Hepatocyte (in vitro differentiated cells): ENCODE measurements around the gene BST1. TPM values are rescaled to one million over a fixed set of nuclear protein-coding genes. Genes with fewer than 3 reads are reported as not detected.

Source experiments
- DNase-seq: peaks from one replicate; pipeline ENCODE4 v3.0.0-alpha.2; 2016; ENCODE audit warnings: low spot score
- H2AFZ ChIP-seq: fragments of 200-600 bp; sonication (generic); 2 replicates; pipeline ENCODE4 v1.6.0; 2016; ENCODE audit warnings: antibody characterized with exemption, mild to moderate bottlenecking
- H3K27ac ChIP-seq: fragments of 200-600 bp; sonication (generic); 2 replicates; pipeline ENCODE4 v1.5.1; 2016; ENCODE audit warnings: mild to moderate bottlenecking
- H3K27me3 ChIP-seq: fragments of 200-600 bp; sonication (generic); 2 replicates; pipeline ENCODE4 v1.6.1; 2016
- H3K36me3 ChIP-seq: fragments of 200-600 bp; sonication (generic); replicated peaks from 2 replicates; pipeline ENCODE4 v1.5.1; 2016; ENCODE audit warnings: low read depth; ENCODE audit not compliant: insufficient read depth
- H3K4me1 ChIP-seq: fragments of 200-600 bp; sonication (generic); 2 replicates; pipeline ENCODE4 v1.5.1; 2016; ENCODE audit warnings: mild to moderate bottlenecking, moderate library complexity; ENCODE audit not compliant: insufficient read depth
- H3K4me2 ChIP-seq: fragments of 200-600 bp; sonication (generic); 2 replicates; pipeline ENCODE4 v1.6.0; 2016
- H3K4me3 ChIP-seq: fragments of 200-600 bp; sonication (generic); 2 replicates; pipeline ENCODE4 v1.5.1; 2016; ENCODE audit warnings: mild to moderate bottlenecking
- H3K79me2 ChIP-seq: fragments of 200-600 bp; sonication (generic); 2 replicates; pipeline ENCODE4 v1.6.0; 2017; ENCODE audit warnings: mild to moderate bottlenecking
- H3K9me2 ChIP-seq: fragments of 200-600 bp; sonication (generic); replicated peaks from 2 replicates; pipeline ENCODE4 v1.6.0; 2017; ENCODE audit warnings: mild to moderate bottlenecking; ENCODE audit not compliant: insufficient read depth
- H3K9me3 ChIP-seq: fragments of 200-600 bp; sonication (generic); 2 replicates; pipeline ENCODE4 v1.5.1; 2016; ENCODE audit warnings: low read depth, mild to moderate bottlenecking
- H4K20me1 ChIP-seq: fragments of 200-600 bp; sonication (generic); 2 replicates; pipeline ENCODE4 v1.6.0; 2016; ENCODE audit warnings: mild to moderate bottlenecking; ENCODE audit not compliant: insufficient read depth, poor library complexity, severe bottlenecking
- EZH2 ChIP-seq: fragments of 200-600 bp; sonication (generic); IDR thresholded peaks from 2 replicates; pipeline ENCODE4 v1.6.1; 2016; ENCODE audit warnings: antibody characterized with exemption, mild to moderate bottlenecking, borderline replicate concordance
- EZH2phosphoT487 ChIP-seq: fragments of 200-600 bp; sonication (generic); IDR thresholded peaks from one replicate; pipeline ENCODE4 v1.6.1; 2018; ENCODE audit warnings: antibody characterized with exemption, mild to moderate bottlenecking, low read depth, moderate library complexity; ENCODE audit not compliant: unreplicated experiment, severe bottlenecking
- WGBS: methylation state at CpG from one replicate; pipeline ENCODE4 v1.1.6; 2016; ENCODE audit warnings: low lambda C conversion rate; ENCODE audit errors: missing lambda C conversion rate; 5-methylcytosine and 5-hydroxymethylcytosine counted together
- polyA plus RNA-seq: library from polyadenylated mRNA; unstranded; fragments of >200 nt; fragmentation: Nextera tagmentation; extraction: Ambion mirVana; gene quantifications from 2 replicates; pipeline ENCODE4 v1.2.1, GENCODE V29; 2016
- total RNA-seq: library from RNA; depleted of rRNA; stranded (reverse); fragments of >200 nt; gene quantifications from 2 replicates; pipeline ENCODE4 v1.2.3, GENCODE V29; 2014
- TF ChIP-seq, protein P1 (sequence below): fragments of 200-600 bp; sonication (generic); IDR thresholded peaks from 2 replicates; pipeline ENCODE4 v1.5.1; 2016; ENCODE audit warnings: antibody characterized with exemption, mild to moderate bottlenecking; ENCODE audit not compliant: poor library complexity

Gene BST1
- total and polyA plus RNA-seq, 2 experiments from 2014 or later, result 3.5 to 3.7 TPM

DNA sequence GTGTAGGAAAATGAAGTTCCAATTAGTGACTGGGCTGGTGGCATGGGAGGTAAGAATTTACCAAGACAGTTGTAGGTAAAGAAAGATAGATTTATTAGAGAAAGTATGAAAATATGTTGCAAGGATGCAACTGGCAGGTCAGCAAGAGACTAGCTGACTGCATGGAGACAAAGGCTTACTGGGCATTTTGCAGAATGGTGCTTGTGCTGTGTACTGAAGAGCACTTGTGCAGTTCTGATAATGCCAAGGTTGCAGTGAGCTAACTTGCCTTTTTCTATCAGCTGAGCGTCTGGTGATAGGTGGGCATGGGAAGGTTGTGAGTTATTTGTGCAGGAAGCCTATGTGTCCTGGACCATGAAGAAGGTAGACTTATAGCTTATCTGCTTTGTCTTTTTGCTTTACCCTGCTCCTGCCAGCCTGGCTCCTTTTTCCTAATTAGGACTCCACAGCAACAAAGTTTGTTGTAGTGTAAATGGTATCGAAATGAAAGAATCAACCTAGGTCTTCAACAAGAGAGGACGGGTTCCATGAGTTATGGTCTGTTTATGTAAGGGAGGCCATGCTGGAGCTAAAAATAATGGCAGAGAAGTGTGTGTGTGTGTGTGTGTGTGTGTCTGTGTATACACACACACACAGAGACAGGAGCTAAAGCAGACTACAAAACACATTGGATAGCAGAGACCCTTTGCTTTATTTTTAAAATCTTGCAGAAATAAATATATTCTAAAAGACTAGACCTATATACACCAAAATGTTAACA is 15.0 kb downstream of the BST1 start:
- H2AFZ ChIP-seq, result no peak overlapping the region
- no peaks in the 10 kb centered on the region for H3K27me3 ChIP-seq
- no peak for DNase-seq
- no peak overlapping the region for H3K27ac ChIP-seq
- WGBS, result 49% methylated on average over 3 of the region's 3 CpGs
- no peaks in the 10 kb centered on the region for H3K36me3 ChIP-seq
- no peaks in the 10 kb centered on the region for H3K79me2 ChIP-seq
- H3K4me1 ChIP-seq, result peaks cover 10% of the 10 kb centered on the region
- TF ChIP-seq EZH2 (no peak), EZH2phosphoT487 (no peak)
- TF ChIP-seq, protein P1, sequence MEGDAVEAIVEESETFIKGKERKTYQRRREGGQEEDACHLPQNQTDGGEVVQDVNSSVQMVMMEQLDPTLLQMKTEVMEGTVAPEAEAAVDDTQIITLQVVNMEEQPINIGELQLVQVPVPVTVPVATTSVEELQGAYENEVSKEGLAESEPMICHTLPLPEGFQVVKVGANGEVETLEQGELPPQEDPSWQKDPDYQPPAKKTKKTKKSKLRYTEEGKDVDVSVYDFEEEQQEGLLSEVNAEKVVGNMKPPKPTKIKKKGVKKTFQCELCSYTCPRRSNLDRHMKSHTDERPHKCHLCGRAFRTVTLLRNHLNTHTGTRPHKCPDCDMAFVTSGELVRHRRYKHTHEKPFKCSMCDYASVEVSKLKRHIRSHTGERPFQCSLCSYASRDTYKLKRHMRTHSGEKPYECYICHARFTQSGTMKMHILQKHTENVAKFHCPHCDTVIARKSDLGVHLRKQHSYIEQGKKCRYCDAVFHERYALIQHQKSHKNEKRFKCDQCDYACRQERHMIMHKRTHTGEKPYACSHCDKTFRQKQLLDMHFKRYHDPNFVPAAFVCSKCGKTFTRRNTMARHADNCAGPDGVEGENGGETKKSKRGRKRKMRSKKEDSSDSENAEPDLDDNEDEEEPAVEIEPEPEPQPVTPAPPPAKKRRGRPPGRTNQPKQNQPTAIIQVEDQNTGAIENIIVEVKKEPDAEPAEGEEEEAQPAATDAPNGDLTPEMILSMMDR, result no peak
- H3K9me2 ChIP-seq, result no peaks in the 10 kb centered on the region
- no peak overlapping the region for H3K4me2 ChIP-seq
- H3K9me3 ChIP-seq, result no peaks in the 10 kb centered on the region
- H4K20me1 ChIP-seq, result no peaks in the 10 kb centered on the region
- H3K4me3 ChIP-seq, result no peak overlapping the region

DNA sequence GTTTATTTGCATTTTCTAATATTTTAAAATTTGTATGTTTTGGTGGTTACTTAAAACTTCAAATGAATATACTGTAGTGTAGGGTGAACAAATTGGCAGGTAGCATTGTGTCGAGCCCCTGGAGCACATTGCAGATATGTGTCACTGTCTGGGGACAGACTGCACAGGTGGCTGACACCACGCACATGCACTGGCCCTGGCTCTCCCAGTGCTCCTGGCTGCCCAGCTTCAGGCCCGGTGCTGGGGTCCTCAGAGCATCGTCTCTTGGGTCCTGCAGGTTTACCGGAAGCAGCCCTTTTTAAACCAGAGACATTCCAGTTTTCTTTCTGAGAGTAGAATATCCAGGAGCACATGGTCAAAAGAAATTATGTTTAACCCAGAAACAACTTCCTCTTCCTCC is 15.6 kb downstream of the BST1 start:
- H3K4me1 ChIP-seq, result peaks cover 10% of the 10 kb centered on the region
- H4K20me1 ChIP-seq, result no peaks in the 10 kb centered on the region
- H3K27me3 ChIP-seq, result no peaks in the 10 kb centered on the region
- H3K27ac ChIP-seq, result no peak overlapping the region
- no peak overlapping the region for H3K4me3 ChIP-seq
- no peak overlapping the region for H2AFZ ChIP-seq
- H3K4me2 ChIP-seq, result no peak overlapping the region
- no peak for DNase-seq
- no peaks in the 10 kb centered on the region for H3K9me2 ChIP-seq
- TF ChIP-seq EZH2 (no peak), EZH2phosphoT487 (no peak)
- TF ChIP-seq, protein P1, result no peak
- H3K79me2 ChIP-seq, result no peaks in the 10 kb centered on the region
- H3K9me3 ChIP-seq, result no peaks in the 10 kb centered on the region
- 93% methylated on average over 5 of the region's 5 CpGs for WGBS
- H3K36me3 ChIP-seq, result no peaks in the 10 kb centered on the region

DNA sequence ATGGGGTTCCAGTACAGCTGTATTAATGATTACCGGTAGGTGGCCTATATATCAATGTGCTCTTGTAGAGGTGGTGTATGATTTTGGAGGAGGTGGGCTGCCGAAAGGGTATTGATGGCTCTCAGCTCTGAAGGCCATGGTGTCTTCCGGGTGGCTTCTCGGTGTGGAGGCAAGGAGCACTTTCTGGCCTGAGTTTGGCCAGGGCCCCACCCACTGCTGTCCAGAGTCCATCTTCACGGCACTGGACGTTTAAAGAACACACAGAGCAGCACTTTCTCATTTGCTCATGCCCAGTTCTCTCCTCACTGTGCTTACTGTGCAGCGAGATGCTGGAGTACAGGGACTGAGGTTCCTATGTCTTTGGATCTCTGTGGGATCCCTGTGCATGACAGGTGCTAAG is 16.1 kb downstream of the BST1 start:
- Histone ChIP-seq H3K36me3 (no peaks in the 10 kb centered on the region), H2AFZ (no peak overlapping the region), H3K9me2 (no peaks in the 10 kb centered on the region), H3K4me3 (no peak overlapping the region), H3K27ac (no peak overlapping the region), H3K4me1 (peaks cover 10% of the 10 kb centered on the region), H3K27me3 (no peaks in the 10 kb centered on the region), H3K79me2 (no peaks in the 10 kb centered on the region), H4K20me1 (no peaks in the 10 kb centered on the region), H3K4me2 (no peak overlapping the region), H3K9me3 (no peaks in the 10 kb centered on the region)
- no peak for DNase-seq
- TF ChIP-seq EZH2phosphoT487, result no peak
- TF ChIP-seq EZH2, result no peak
- TF ChIP-seq, protein P1, result no peak
- WGBS, result 83% methylated on average over 7 of the region's 7 CpGs

DNA sequence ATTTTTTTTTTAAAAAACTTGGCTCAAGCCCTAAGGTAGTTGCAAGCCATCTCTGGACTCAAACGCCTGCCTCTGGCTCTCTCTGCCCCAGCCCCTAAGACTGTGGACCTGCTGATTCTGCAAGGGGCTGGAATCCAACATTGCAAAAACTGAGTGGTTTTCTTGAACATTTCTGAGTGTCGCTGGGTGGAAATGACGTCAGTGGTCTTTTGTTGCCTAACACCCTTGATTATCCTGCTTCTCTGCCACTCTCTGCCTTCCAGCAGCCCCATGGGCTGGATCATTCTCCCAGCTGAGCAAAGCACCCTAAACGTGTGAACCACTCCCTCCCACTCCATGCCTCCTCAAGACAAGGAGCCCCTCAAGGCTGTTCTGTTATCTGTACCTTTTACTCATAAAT is 16.6 kb downstream of the BST1 start:
- H2AFZ ChIP-seq, result no peak overlapping the region
- no peak overlapping the region for H3K4me2 ChIP-seq
- no peak overlapping the region for H3K4me3 ChIP-seq
- no peaks in the 10 kb centered on the region for H3K27me3 ChIP-seq
- H3K9me3 ChIP-seq, result no peaks in the 10 kb centered on the region
- no peak for TF ChIP-seq EZH2
- no peak for TF ChIP-seq EZH2phosphoT487
- TF ChIP-seq, protein P1, result no peak
- no peak for DNase-seq
- H3K27ac ChIP-seq, result no peak overlapping the region
- H3K9me2 ChIP-seq, result no peaks in the 10 kb centered on the region
- WGBS, result 69% methylated on average over 4 of the region's 4 CpGs
- peaks cover 10% of the 10 kb centered on the region for H3K4me1 ChIP-seq
- no peaks in the 10 kb centered on the region for H3K36me3 ChIP-seq
- no peaks in the 10 kb centered on the region for H4K20me1 ChIP-seq
- no peaks in the 10 kb centered on the region for H3K79me2 ChIP-seq
